ENCODE data around the gene NPAP1.

The NPAP1 gene

DNA sequence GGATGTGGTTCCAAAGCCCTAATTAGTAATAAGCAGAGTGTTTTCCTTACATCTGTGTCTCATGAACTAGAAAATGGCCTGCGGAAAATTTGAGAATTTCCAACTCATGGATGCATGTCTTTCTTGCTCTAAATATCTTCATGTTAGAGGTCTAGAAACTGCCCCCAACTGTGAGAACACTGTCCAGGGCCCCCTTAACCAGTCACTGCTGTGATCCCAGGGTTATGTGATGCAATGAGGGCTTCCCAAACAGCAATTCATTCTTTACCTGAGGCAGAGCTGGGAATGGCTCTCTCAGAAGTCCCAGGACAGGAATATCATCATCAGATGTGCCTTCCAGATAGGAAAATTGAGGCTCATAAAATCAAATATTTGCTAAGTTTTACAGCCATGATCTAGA, 8.2 kb downstream of the NPAP1 start:
- Histone ChIP-seq H3K27ac (replicated peaks; ENCODE audit: low read length) (no peak overlapping the region), H3K9ac (ENCODE audit: low read depth, low read length, poor library complexity) (no peak overlapping the region), H2AFZ (ENCODE audit: low read length) (no peak overlapping the region), H2AK5ac (ENCODE audit: low read depth, low read length) (no peak overlapping the region), H2BK12ac (ENCODE audit: low read length) (no peak overlapping the region), H2BK5ac (ENCODE audit: low read length) (no peak overlapping the region), H4K8ac (ENCODE audit: low read depth, low read length) (no peak overlapping the region), H3K18ac (ENCODE audit: low read length) (no peak overlapping the region), H3K14ac (ENCODE audit: low read length) (no peak overlapping the region), H3K27me3 (ENCODE audit: control insufficient read depth in 3 of 3, insufficient read depth in 3 of 3, low read depth in 1 of 3, low read length in 3 of 3) (no peaks in the 10 kb centered on the region), H3K23ac (ENCODE audit: low read depth, low read length, poor library complexity) (no peak overlapping the region), H3K36me3 (replicated peaks in 1 of 2; ENCODE audit: control insufficient read depth in 2 of 2, insufficient read depth in 2 of 2, low read length in 2 of 2) (no peaks in the 10 kb centered on the region), H3K4me3 (ENCODE audit: low read length in 2 of 2) (no peak overlapping the region), H3K4me1 (ENCODE audit: control insufficient read depth in 2 of 2, insufficient read depth in 1 of 2, low read depth in 1 of 2, low read length in 2 of 2) (no peaks in the 10 kb centered on the region), H2BK15ac (ENCODE audit: low read length) (no peak overlapping the region), H3K4ac (ENCODE audit: low read length) (no peak overlapping the region), H2BK120ac (ENCODE audit: low read depth, low read length) (no peak overlapping the region), H4K91ac (ENCODE audit: low read depth, low read length, poor library complexity) (no peak overlapping the region), H3K4me2 (ENCODE audit: insufficient read depth, low read length, poor library complexity, severe bottlenecking) (no peak overlapping the region), H3K79me1 (ENCODE audit: low read depth, low read length) (no peaks in the 10 kb centered on the region), H3K9me3 (replicated peaks in 1 of 2; ENCODE audit: control insufficient read depth in 2 of 2, insufficient read depth in 1 of 2, low read depth in 1 of 2, low read length in 2 of 2) (peaks cover 0 to 4% of the 10 kb centered on the region in 2 donors)
- no peak for DNase-seq (ENCODE audit: low spot score)
- no CpG with 5 or more reads among the region's 1 CpG for WGBS, 2 donors (ENCODE audit: extremely low coverage in 2 of 2, insufficient read length in 2 of 2, insufficient replicate concordance in 1 of 2)

GRCh38 chr15:24684313-24684712, 8.7 kb downstream of the NPAP1 start:
- Histone ChIP-seq H3K27me3 (ENCODE audit: control insufficient read depth in 3 of 3, insufficient read depth in 3 of 3, low read depth in 1 of 3, low read length in 3 of 3) (no peaks in the 10 kb centered on the region), H2AK5ac (ENCODE audit: low read depth, low read length) (no peak overlapping the region), H4K91ac (ENCODE audit: low read depth, low read length, poor library complexity) (no peak overlapping the region), H3K9me3 (replicated peaks in 1 of 2; ENCODE audit: control insufficient read depth in 2 of 2, insufficient read depth in 1 of 2, low read depth in 1 of 2, low read length in 2 of 2) (peaks cover 0 to under 1% of the 10 kb centered on the region in 2 donors), H2AFZ (ENCODE audit: low read length) (no peak overlapping the region), H3K79me1 (ENCODE audit: low read depth, low read length) (no peaks in the 10 kb centered on the region), H2BK12ac (ENCODE audit: low read length) (no peak overlapping the region), H3K4me3 (ENCODE audit: low read length in 2 of 2) (no peak overlapping the region), H3K23ac (ENCODE audit: low read depth, low read length, poor library complexity) (no peak overlapping the region), H3K36me3 (replicated peaks in 1 of 2; ENCODE audit: control insufficient read depth in 2 of 2, insufficient read depth in 2 of 2, low read length in 2 of 2) (no peaks in the 10 kb centered on the region), H3K18ac (ENCODE audit: low read length) (no peak overlapping the region), H2BK5ac (ENCODE audit: low read length) (no peak overlapping the region), H4K8ac (ENCODE audit: low read depth, low read length) (no peak overlapping the region), H3K4me2 (ENCODE audit: insufficient read depth, low read length, poor library complexity, severe bottlenecking) (no peak overlapping the region), H3K27ac (replicated peaks; ENCODE audit: low read length) (no peak overlapping the region), H2BK120ac (ENCODE audit: low read depth, low read length) (no peak overlapping the region), H3K14ac (ENCODE audit: low read length) (no peak overlapping the region), H3K9ac (ENCODE audit: low read depth, low read length, poor library complexity) (no peak overlapping the region), H3K4me1 (ENCODE audit: control insufficient read depth in 2 of 2, insufficient read depth in 1 of 2, low read depth in 1 of 2, low read length in 2 of 2) (no peaks in the 10 kb centered on the region), H3K4ac (ENCODE audit: low read length) (no peak overlapping the region), H2BK15ac (ENCODE audit: low read length) (no peak overlapping the region)
- WGBS, 2 donors (ENCODE audit: extremely low coverage in 2 of 2, insufficient read length in 2 of 2, insufficient replicate concordance in 1 of 2), result no CpG with 5 or more reads among the region's 1 CpG
- no peak for DNase-seq (ENCODE audit: low spot score)

- Histone ChIP-seq H3K4me1 (ENCODE audit: control insufficient read depth in 2 of 2, insufficient read depth in 1 of 2, low read depth in 1 of 2, low read length in 2 of 2) (peaks cover 0 to 4% of the 10 kb centered on the region in 2 donors), H3K27me3 (ENCODE audit: control insufficient read depth in 3 of 3, insufficient read depth in 3 of 3, low read depth in 1 of 3, low read length in 3 of 3) (no peaks in the 10 kb centered on the region), H3K4me3 (ENCODE audit: low read length in 2 of 2) (no peak overlapping the region), H3K36me3 (replicated peaks in 1 of 2; ENCODE audit: control insufficient read depth in 2 of 2, insufficient read depth in 2 of 2, low read length in 2 of 2) (no peaks in the 10 kb centered on the region), H3K14ac (ENCODE audit: low read length) (no peak overlapping the region), H3K9ac (ENCODE audit: low read depth, low read length, poor library complexity) (no peak overlapping the region), H3K27ac (replicated peaks; ENCODE audit: low read length) (no peak overlapping the region), H3K18ac (ENCODE audit: low read length) (no peak overlapping the region), H3K4me2 (ENCODE audit: insufficient read depth, low read length, poor library complexity, severe bottlenecking) (no peak overlapping the region), H3K4ac (ENCODE audit: low read length) (no peak overlapping the region), H3K79me1 (ENCODE audit: low read depth, low read length) (no peaks in the 10 kb centered on the region), H2AFZ (ENCODE audit: low read length) (peak overlapping the region; percentile 68), H3K23ac (ENCODE audit: low read depth, low read length, poor library complexity) (no peak overlapping the region), H4K91ac (ENCODE audit: low read depth, low read length, poor library complexity) (no peak overlapping the region), H2AK5ac (ENCODE audit: low read depth, low read length) (no peak overlapping the region), H2BK15ac (ENCODE audit: low read length) (no peak overlapping the region), H4K8ac (ENCODE audit: low read depth, low read length) (no peak overlapping the region), H3K9me3 (replicated peaks in 1 of 2; ENCODE audit: control insufficient read depth in 2 of 2, insufficient read depth in 1 of 2, low read depth in 1 of 2, low read length in 2 of 2) (peaks cover 0 to 5% of the 10 kb centered on the region in 2 donors), H2BK5ac (ENCODE audit: low read length) (no peak overlapping the region), H2BK120ac (ENCODE audit: low read depth, low read length) (no peak overlapping the region), H2BK12ac (ENCODE audit: low read length) (no peak overlapping the region)
- WGBS, 2 donors (ENCODE audit: extremely low coverage in 2 of 2, insufficient read length in 2 of 2, insufficient replicate concordance in 1 of 2), result no CpG with 5 or more reads among the region's 3 CpGs
- DNase-seq (ENCODE audit: low spot score), result no peak
Observed at GRCh38 chr15:24696201-24696600, 20.6 kb downstream of the NPAP1 start.

- Histone ChIP-seq H4K91ac (ENCODE audit: low read depth, low read length, poor library complexity) (no peak overlapping the region), H3K9me3 (replicated peaks in 1 of 2; ENCODE audit: control insufficient read depth in 2 of 2, insufficient read depth in 1 of 2, low read depth in 1 of 2, low read length in 2 of 2) (peaks cover 0 to 1% of the 10 kb centered on the region in 2 donors), H2BK5ac (ENCODE audit: low read length) (no peak overlapping the region), H2BK15ac (ENCODE audit: low read length) (no peak overlapping the region), H2AFZ (ENCODE audit: low read length) (peak overlapping the region; percentile 68), H3K23ac (ENCODE audit: low read depth, low read length, poor library complexity) (no peak overlapping the region), H4K8ac (ENCODE audit: low read depth, low read length) (no peak overlapping the region), H3K14ac (ENCODE audit: low read length) (no peak overlapping the region), H3K4me2 (ENCODE audit: insufficient read depth, low read length, poor library complexity, severe bottlenecking) (no peak overlapping the region), H2BK12ac (ENCODE audit: low read length) (no peak overlapping the region), H3K79me1 (ENCODE audit: low read depth, low read length) (no peaks in the 10 kb centered on the region), H3K4me1 (ENCODE audit: control insufficient read depth in 2 of 2, insufficient read depth in 1 of 2, low read depth in 1 of 2, low read length in 2 of 2) (peaks cover 0 to 4% of the 10 kb centered on the region in 2 donors), H3K27ac (replicated peaks; ENCODE audit: low read length) (no peak overlapping the region), H3K18ac (ENCODE audit: low read length) (no peak overlapping the region), H3K27me3 (ENCODE audit: control insufficient read depth in 3 of 3, insufficient read depth in 3 of 3, low read depth in 1 of 3, low read length in 3 of 3) (no peaks in the 10 kb centered on the region), H3K4me3 (ENCODE audit: low read length in 2 of 2) (no peak overlapping the region), H2BK120ac (ENCODE audit: low read depth, low read length) (no peak overlapping the region), H2AK5ac (ENCODE audit: low read depth, low read length) (no peak overlapping the region), H3K9ac (ENCODE audit: low read depth, low read length, poor library complexity) (no peak overlapping the region), H3K4ac (ENCODE audit: low read length) (no peak overlapping the region), H3K36me3 (replicated peaks in 1 of 2; ENCODE audit: control insufficient read depth in 2 of 2, insufficient read depth in 2 of 2, low read length in 2 of 2) (no peaks in the 10 kb centered on the region)
- no peak for DNase-seq (ENCODE audit: low spot score)
- no CpG with 5 or more reads among the region's 9 CpGs for WGBS, 2 donors (ENCODE audit: extremely low coverage in 2 of 2, insufficient read length in 2 of 2, insufficient replicate concordance in 1 of 2)
Observed at GRCh38 chr15:24696842-24697241, 21.3 kb downstream of the NPAP1 start.

All from neuronal stem cell (in vitro differentiated cells).